KMS-11 (cell line): Measurements from ENCODE around the gene PRR22.
A peak's percentile ranks its signal among the peaks of the same experiment; 100 is the strongest.

ENCODE experiments used
- H2AFZ ChIP-seq: fragments of 200-600 bp; sonication (generic); 2 replicates; pipeline ENCODE4 v1.6.1; 2016; ENCODE audit warnings: antibody characterized with exemption, mixed run types, low read depth
- H3K27ac ChIP-seq: fragments of 200-600 bp; sonication (generic); 2 replicates; pipeline ENCODE4 v1.6.1; 2016; ENCODE audit warnings: mild to moderate bottlenecking, mixed run types
- H3K27me3 ChIP-seq: fragments of 200-600 bp; sonication (generic); 2 replicates; pipeline ENCODE4 v1.6.1; 2017; ENCODE audit warnings: mild to moderate bottlenecking, low read depth, mixed run types, moderate library complexity; ENCODE audit not compliant: insufficient read depth
- H3K36me3 ChIP-seq: fragments of 200-600 bp; sonication (generic); 2 replicates; pipeline ENCODE4 v1.6.1; 2017; ENCODE audit warnings: mild to moderate bottlenecking, mixed run types; ENCODE audit not compliant: insufficient read depth
- H3K4me1 ChIP-seq: fragments of 200-600 bp; sonication (generic); 2 replicates; pipeline ENCODE4 v1.6.1; 2016; ENCODE audit warnings: mild to moderate bottlenecking, low read depth, mixed run types; ENCODE audit not compliant: poor library complexity, severe bottlenecking
- H3K4me2 ChIP-seq: fragments of 200-600 bp; sonication (generic); 2 replicates; pipeline ENCODE4 v1.7.0; 2016; ENCODE audit warnings: mild to moderate bottlenecking, mixed run types
- H3K4me3 ChIP-seq: fragments of 200-600 bp; sonication (generic); IDR thresholded peaks from 2 replicates; pipeline ENCODE4 v1.6.1; 2017; ENCODE audit warnings: low read depth, low read length, mixed read lengths; ENCODE audit not compliant: insufficient read depth
- H3K79me2 ChIP-seq: fragments of 200-600 bp; sonication (generic); 2 replicates; pipeline ENCODE4 v1.6.1; 2016; ENCODE audit warnings: low read depth, mixed run types; ENCODE audit not compliant: insufficient read depth
- H3K9ac ChIP-seq: fragments of 200-600 bp; sonication (generic); 2 replicates; pipeline ENCODE4 v1.6.1; 2016; ENCODE audit warnings: mild to moderate bottlenecking, mixed run types
- H4K20me1 ChIP-seq: fragments of 200-600 bp; sonication (generic); 2 replicates; pipeline ENCODE4 v1.6.1; 2016; ENCODE audit warnings: mild to moderate bottlenecking, mixed run types; ENCODE audit not compliant: insufficient read depth
- CTCF ChIP-seq: fragments of 200-600 bp; sonication (generic); conservative IDR thresholded peaks from 2 replicates; pipeline ENCODE4 v1.6.1; 2017; ENCODE audit warnings: low read depth, mild to moderate bottlenecking, antibody characterized with exemption, low read length, moderate library complexity, mixed read lengths

The PRR22 gene

DNA sequence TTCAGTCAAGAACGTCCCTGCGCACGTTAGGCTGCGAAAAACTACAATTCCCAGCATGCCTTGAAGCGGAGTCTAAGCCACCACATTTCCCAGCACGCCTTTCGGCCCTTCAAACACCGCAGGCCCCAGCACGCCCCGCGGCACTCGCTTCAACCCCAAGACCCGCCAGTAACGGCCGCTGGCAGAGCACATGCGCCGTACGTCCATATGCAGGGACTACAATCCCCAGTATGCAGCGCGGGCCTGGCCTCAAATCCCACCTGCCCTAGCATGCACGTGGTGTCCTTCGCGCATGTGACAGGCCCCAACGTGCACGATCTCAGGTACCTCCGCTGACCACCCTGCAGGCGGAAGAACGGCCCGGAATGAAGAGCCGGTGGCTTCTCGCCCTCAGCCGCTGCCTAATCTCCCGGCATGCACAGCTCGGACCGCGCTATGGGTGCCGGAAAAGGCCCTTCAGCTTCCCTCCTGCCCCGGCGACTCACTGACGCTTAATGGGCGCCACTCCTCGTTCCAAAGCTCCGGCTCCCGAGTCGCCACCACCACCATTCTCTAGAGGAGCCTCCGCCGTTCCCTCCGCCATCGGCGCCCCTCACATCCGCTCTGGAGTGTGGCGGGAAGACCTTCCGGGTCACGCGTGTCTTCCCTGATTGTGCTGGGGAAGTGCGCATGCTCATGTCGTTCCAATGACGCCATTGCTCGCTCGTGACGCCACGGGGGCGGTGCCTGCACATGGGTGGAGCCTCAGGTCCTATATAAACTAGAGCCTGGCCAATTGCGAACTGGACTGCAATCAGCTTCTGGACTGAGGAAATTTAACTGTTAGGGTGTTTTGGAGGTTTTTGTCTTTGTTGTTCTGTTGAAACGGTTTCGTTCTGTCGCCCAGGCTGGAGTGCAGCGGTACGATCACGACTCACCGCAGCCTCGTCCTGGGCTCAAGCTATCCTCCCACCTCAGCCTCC lies 6.3 kb upstream of the PRR22 start, which contains the start of gene DUS3L:
Gene DUS3L, minus strand, starts transcription at position 605 of the 962 bp plus-strand sequence. Its CDS starts 22 bp downstream, at position 583.
- Histone ChIP-seq H3K27me3 (no peaks in the 10 kb centered on the region), H3K4me1 (peaks cover 5% of the 10 kb centered on the region), H4K20me1 (no peaks in the 10 kb centered on the region), H3K36me3 (0 out of 2 replicates have a peak, but pooled peaks cover 4% of the 10 kb centered on the region), H3K9ac (peak within 1 kb of the TSS; percentile 99), H3K27ac (peak within 1 kb of the TSS; percentile 98), H2AFZ (peak within 1 kb of the TSS; percentile 58; the same call in 1 of the 2 replicates), H3K79me2 (no peaks in the 10 kb centered on the region), H3K4me2 (peak within 1 kb of the TSS; percentile 71), H3K4me3 (no peak within 1 kb of the TSS)
- no peak for TF ChIP-seq CTCF

DNA sequence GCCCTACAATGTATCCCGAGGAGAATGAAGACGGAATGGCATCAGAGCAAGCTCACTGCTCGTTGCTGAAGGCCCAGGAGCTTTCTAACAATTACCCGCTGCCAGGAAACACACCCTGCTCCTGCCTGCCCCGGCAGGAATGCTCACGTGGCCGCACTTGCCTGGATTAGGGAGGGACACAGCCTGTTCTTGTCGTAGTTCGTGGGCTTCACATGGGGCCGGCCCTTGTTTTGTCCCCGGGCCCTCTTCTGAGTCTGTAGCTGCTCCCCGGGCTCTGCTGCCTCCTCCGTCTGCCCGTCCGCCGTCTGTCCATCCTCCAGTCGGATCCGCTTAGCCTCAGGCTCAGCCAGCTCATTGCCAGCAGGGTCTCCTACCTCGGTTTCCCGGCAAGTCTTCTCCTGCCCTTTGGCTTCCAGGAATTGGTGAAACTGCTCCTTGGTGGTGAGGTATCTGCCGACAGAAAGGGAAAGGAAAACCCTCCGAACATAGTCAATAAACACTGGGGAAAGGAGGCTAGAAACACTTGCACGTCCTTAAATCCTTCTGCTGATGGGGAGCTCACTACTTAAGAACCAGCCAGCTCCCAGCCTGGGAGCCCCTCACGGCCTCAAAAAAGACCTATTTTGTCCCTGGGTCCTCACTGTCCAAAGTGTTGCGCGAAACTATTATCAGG lies 5.5 kb upstream of the PRR22 start:
- Histone ChIP-seq H3K27ac (no peak overlapping the region; the same call in 1 of the 2 replicates), H3K4me3 (no peak overlapping the region), H3K9ac (no peak overlapping the region; the same call in 1 of the 2 replicates), H3K27me3 (no peaks in the 10 kb centered on the region), H4K20me1 (no peaks in the 10 kb centered on the region), H3K4me2 (peak overlapping the region; percentile 71), H3K79me2 (no peaks in the 10 kb centered on the region), H2AFZ (no peak overlapping the region; the same call in 1 of the 2 replicates), H3K4me1 (peaks cover 5% of the 10 kb centered on the region), H3K36me3 (0 out of 2 replicates have a peak, but pooled peaks cover 4% of the 10 kb centered on the region)
- no peak for TF ChIP-seq CTCF

- no peak overlapping the region for H2AFZ ChIP-seq
Measured at GRCh38 chr19:5789351-5789761, 4.8 kb upstream of the PRR22 start.

More at GRCh38 chr19:5789351-5789761, 4.8 kb upstream of the PRR22 start:
- H3K4me3 ChIP-seq: no peak overlapping the region
- H3K79me2 ChIP-seq: no peaks in the 10 kb centered on the region
- H3K4me1 ChIP-seq: peaks cover 5% of the 10 kb centered on the region
- H3K27ac ChIP-seq: no peak overlapping the region
- no peaks in the 10 kb centered on the region for H3K27me3 ChIP-seq
- 0 out of 2 replicates have a peak, but pooled peaks cover 4% of the 10 kb centered on the region for H3K36me3 ChIP-seq
- no peak overlapping the region for H3K4me2 ChIP-seq
- H3K9ac ChIP-seq: no peak overlapping the region
- no peak for TF ChIP-seq CTCF
- H4K20me1 ChIP-seq: no peaks in the 10 kb centered on the region
